ENCODE results near the gene FMNL2. TPM values are rescaled to one million over a fixed set of nuclear protein-coding genes. Genes with fewer than 3 reads are reported as not detected.

The FMNL2 gene
- total RNA-seq, 4 donors from 2014 or later = 34.6 to 62.1 (median 51.3) TPM

- no peak for ATAC-seq (ENCODE audit: low FRiP score)
- TF ChIP-seq CTCF (IDR thresholded peaks at IDR 0.05) = no peak
- DNase-seq (ENCODE audit: low spot score) = no peak
These were observed 289.8 kb downstream of the FMNL2 start for GRCh38 chr2:152624805-152625204.

GRCh38 chr2:152626911-152627339, 292.0 kb downstream of the FMNL2 start:
- no peak for DNase-seq (ENCODE audit: low spot score)
- no peak for TF ChIP-seq CTCF (IDR thresholded peaks at IDR 0.05)
- ATAC-seq (ENCODE audit: low FRiP score) = no peak

- ATAC-seq (ENCODE audit: low FRiP score) (peak; percentile 45), DNase-seq (ENCODE audit: low spot score) (no peak)
- TF ChIP-seq CTCF (IDR thresholded peaks at IDR 0.05) = no peak
These were observed 292.5 kb downstream of the FMNL2 start for GRCh38 chr2:152627351-152627957.

GRCh38 chr2:152629202-152629601, 294.2 kb downstream of the FMNL2 start:
- ATAC-seq (ENCODE audit: low FRiP score) (no peak), DNase-seq (ENCODE audit: low spot score) (no peak)
- no peak for TF ChIP-seq CTCF (IDR thresholded peaks at IDR 0.05)

GRCh38 chr2:152630466-152630865, 295.5 kb downstream of the FMNL2 start:
- DNase-seq (ENCODE audit: low spot score) (no peak), ATAC-seq (ENCODE audit: low FRiP score) (no peak)
- TF ChIP-seq CTCF (IDR thresholded peaks at IDR 0.05) = no peak

GRCh38 chr2:152632736-152633135, 297.8 kb downstream of the FMNL2 start:
- ATAC-seq (ENCODE audit: low FRiP score) = no peak
- TF ChIP-seq CTCF (IDR thresholded peaks at IDR 0.05) = no peak

GRCh38 chr2:152635635-152636298, 300.8 kb downstream of the FMNL2 start:
- DNase-seq (ENCODE audit: low spot score) (peak; percentile 58), ATAC-seq (ENCODE audit: low FRiP score) (peak; percentile 43)
- TF ChIP-seq CTCF (IDR thresholded peaks at IDR 0.05) = peak in 1 of 3 donors; percentile 54

More at GRCh38 chr2:152632736-152633135, 297.8 kb downstream of the FMNL2 start:
- no peak for DNase-seq (ENCODE audit: low spot score)

All from omental fat pad (tissue), 4 donors.